C4-2B (cell line): Measurements from ENCODE around the gene CAMK2N1.

Source experiments
- CTCF ChIP-seq: fragments of 450-650 bp; conservative IDR thresholded peaks from 2 replicates; pipeline ENCODE4 v1.5.1; 2017; ENCODE audit warnings: mild to moderate bottlenecking
- ZFX ChIP-seq: fragments of 450-650 bp; IDR thresholded peaks from 2 replicates; pipeline ENCODE4 v1.6.1; 2017

DNA sequence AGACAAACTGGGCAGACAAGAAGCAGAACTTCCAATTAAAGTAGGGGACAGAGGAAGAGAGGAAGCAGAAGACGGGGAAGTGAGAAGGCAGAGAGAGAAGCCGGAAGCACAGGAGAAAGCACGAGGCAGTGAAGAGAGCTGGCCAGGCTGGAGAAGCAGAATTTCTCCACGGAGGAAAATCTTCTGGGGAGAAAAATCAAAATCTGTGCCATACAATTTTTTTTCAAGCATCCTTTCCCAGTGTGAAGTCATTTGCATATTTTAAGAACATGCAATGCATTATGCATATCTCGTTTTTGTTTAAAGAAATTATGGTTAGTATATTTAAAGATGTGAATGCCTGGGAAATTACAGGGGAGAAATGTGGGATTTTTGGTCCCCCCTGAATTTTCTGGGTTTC, 7.3 kb upstream of the CAMK2N1 start:
- TF ChIP-seq CTCF (no peak), ZFX (no peak)
